Neural cell (in vitro differentiated cells): ENCODE measurements around the gene SLC6A6. TPM values are rescaled to one million over a fixed set of nuclear protein-coding genes. Genes with fewer than 3 reads are reported as not detected.

ENCODE experiments used
- H2AFZ ChIP-seq: fragments of 200-600, 300-800 bp; sonication (generic), shearing (Covaris generic); 2 replicates; pipeline ENCODE4 v1.6.0; 2014; ENCODE audit warnings: low read depth, mild to moderate bottlenecking, antibody characterized with exemption, low read length, moderate library complexity
- H3F3A ChIP-seq: fragments of 200-600 bp; shearing (Covaris generic); 2 replicates; pipeline ENCODE4 v1.6.1; 2016; ENCODE audit warnings: mild to moderate bottlenecking, moderate library complexity, mixed read lengths, antibody characterized with exemption, low read length; ENCODE audit not compliant: insufficient read depth, poor library complexity, severe bottlenecking
- H3K27ac ChIP-seq: fragments of 200-600, 300-800 bp; sonication (generic), shearing (Covaris generic); 2 replicates; pipeline ENCODE4 v1.5.1; 2014; ENCODE audit warnings: mild to moderate bottlenecking, low read length, moderate library complexity
- H3K27me3 ChIP-seq: fragments of 300-800, 200-600 bp; sonication (generic), shearing (Covaris generic); 2 replicates; pipeline ENCODE4 v1.6.0; 2014; ENCODE audit warnings: mild to moderate bottlenecking, low read depth, low read length, moderate library complexity; ENCODE audit not compliant: insufficient read depth
- H3K36me3 ChIP-seq: fragments of 300-800, 200-600 bp; sonication (generic), shearing (Covaris generic); 2 replicates; pipeline ENCODE4 v1.5.1; 2014; ENCODE audit warnings: mild to moderate bottlenecking, antibody characterized with exemption, low read length, moderate library complexity; ENCODE audit not compliant: insufficient read depth
- H3K4me2 ChIP-seq: fragments of 300-800, 200-600 bp; sonication (generic), shearing (Covaris generic); 2 replicates; pipeline ENCODE4 v1.6.0; 2014; ENCODE audit warnings: mild to moderate bottlenecking, low read length
- H3K4me3 ChIP-seq: fragments of 300-800, 200-600 bp; sonication (generic), shearing (Covaris generic); 2 replicates; pipeline ENCODE4 v1.5.1; 2014; ENCODE audit warnings: mild to moderate bottlenecking, low read length, moderate library complexity
- H3K79me2 ChIP-seq: fragments of 200-600 bp; shearing (Covaris generic); replicated peaks from 2 replicates; pipeline ENCODE4 v1.6.0; 2014; ENCODE audit warnings: mild to moderate bottlenecking, low read length, moderate library complexity; ENCODE audit not compliant: insufficient read depth
- H3K9ac ChIP-seq: fragments of 300-800, 200-600 bp; sonication (generic), shearing (Covaris generic); 2 replicates; pipeline ENCODE4 v1.6.1; 2016; ENCODE audit warnings: mild to moderate bottlenecking, low read length, mixed read lengths
- H3K9me2 ChIP-seq: fragments of 200-600 bp; shearing (Covaris generic); 2 replicates; pipeline ENCODE4 v1.6.1; 2016; ENCODE audit warnings: mild to moderate bottlenecking, low read length, mixed read lengths; ENCODE audit not compliant: insufficient read depth
- H3K9me3 ChIP-seq: fragments of 200-600, 300-800 bp; sonication (generic), shearing (Covaris generic); 2 replicates; pipeline ENCODE4 v1.6.1; 2016; ENCODE audit warnings: mild to moderate bottlenecking, mixed run types, low read length, moderate library complexity, mixed read lengths
- H4K20me1 ChIP-seq: fragments of 200-600 bp; shearing (Covaris generic); 2 replicates; pipeline ENCODE4 v1.6.1; 2016; ENCODE audit warnings: mild to moderate bottlenecking, mixed run types; ENCODE audit not compliant: insufficient read depth
- CTCF ChIP-seq: fragments of 450-650 bp; IDR thresholded peaks from 2 replicates; pipeline ENCODE4 v1.5.1; 2014; ENCODE audit warnings: antibody characterized with exemption, mild to moderate bottlenecking, moderate library complexity; ENCODE audit not compliant: poor library complexity, severe bottlenecking
- EP300 ChIP-seq: fragments of 450-650 bp; conservative IDR thresholded peaks from 2 replicates; pipeline ENCODE4 v1.6.1; 2014; ENCODE audit warnings: antibody characterized with exemption, mild to moderate bottlenecking, moderate library complexity; ENCODE audit not compliant: poor library complexity, severe bottlenecking
- MXI1 ChIP-seq: fragments of 450-650 bp; conservative IDR thresholded peaks from 2 replicates; pipeline ENCODE4 v1.6.1; 2014; ENCODE audit warnings: antibody characterized with exemption, mild to moderate bottlenecking; ENCODE audit not compliant: poor library complexity, severe bottlenecking
- RAD21 ChIP-seq: fragments of 450-650 bp; conservative IDR thresholded peaks from 2 replicates; pipeline ENCODE4 v1.6.1; 2014; ENCODE audit warnings: antibody characterized with exemption, mild to moderate bottlenecking, moderate library complexity
- REST ChIP-seq: IDR thresholded peaks from 2 replicates; pipeline ENCODE4 v1.6.1; 2012; ENCODE audit warnings: borderline replicate concordance
- SMC3 ChIP-seq: fragments of 450-650 bp; conservative IDR thresholded peaks from 2 replicates; pipeline ENCODE4 v1.6.1; 2014; ENCODE audit warnings: antibody characterized with exemption, mild to moderate bottlenecking, moderate library complexity; ENCODE audit not compliant: poor library complexity
- TAF1 ChIP-seq: IDR thresholded peaks from 2 replicates; pipeline ENCODE4 v1.6.1; 2012; ENCODE audit warnings: low read depth
- polyA plus RNA-seq: library from polyadenylated mRNA; depleted of rRNA; stranded (reverse); fragments of >200 nt; gene quantifications from 2 replicates; pipeline ENCODE4 v1.2.3, GENCODE V29; 2014

The SLC6A6 gene
- polyA plus RNA-seq, 1 donor from 2014 or later, result 15.9 TPM

GRCh38 chr3:14406336-14406735 lies 3.9 kb downstream of the SLC6A6 start:
- H3K9ac ChIP-seq, result no peak overlapping the region
- no peaks in the 10 kb centered on the region for H3K27me3 ChIP-seq
- H3K9me3 ChIP-seq, result no peaks in the 10 kb centered on the region
- no peaks in the 10 kb centered on the region for H4K20me1 ChIP-seq
- no peak overlapping the region for H3K4me2 ChIP-seq
- no peak overlapping the region for H3K4me3 ChIP-seq
- TF ChIP-seq CTCF (no peak), EP300 (no peak)
- H2AFZ ChIP-seq, result no peak overlapping the region
- H3K79me2 ChIP-seq, result peaks cover 33% of the 10 kb centered on the region
- no peaks in the 10 kb centered on the region for H3F3A ChIP-seq
- H3K36me3 ChIP-seq, result no peaks in the 10 kb centered on the region
- H3K27ac ChIP-seq, result no peak overlapping the region
- H3K9me2 ChIP-seq, result no peaks in the 10 kb centered on the region

- Histone ChIP-seq H3K9ac (no peak overlapping the region), H3K9me2 (no peaks in the 10 kb centered on the region), H3K4me3 (no peak overlapping the region), H3K79me2 (peaks cover 33% of the 10 kb centered on the region), H3K4me2 (no peak overlapping the region), H3K9me3 (no peaks in the 10 kb centered on the region), H3K27me3 (no peaks in the 10 kb centered on the region), H3F3A (no peaks in the 10 kb centered on the region), H4K20me1 (no peaks in the 10 kb centered on the region), H2AFZ (no peak overlapping the region), H3K36me3 (no peaks in the 10 kb centered on the region), H3K27ac (no peak overlapping the region)
- TF ChIP-seq MXI1, result no peak
- no peak for TF ChIP-seq RAD21
- TF ChIP-seq EP300, result no peak
- TF ChIP-seq CTCF, result no peak
- TF ChIP-seq REST, result no peak
- TF ChIP-seq SMC3, result no peak
- TF ChIP-seq TAF1, result no peak
Measured at GRCh38 chr3:14406766-14407165, 4.4 kb downstream of the SLC6A6 start.
